ENCODE results near the gene KCNH8. TPM values are rescaled to one million over a fixed set of nuclear protein-coding genes. Genes with fewer than 3 reads are reported as not detected.

The KCNH8 gene
- total RNA-seq, 1 experiment from 2014 or later: 0.12 TPM

DNA sequence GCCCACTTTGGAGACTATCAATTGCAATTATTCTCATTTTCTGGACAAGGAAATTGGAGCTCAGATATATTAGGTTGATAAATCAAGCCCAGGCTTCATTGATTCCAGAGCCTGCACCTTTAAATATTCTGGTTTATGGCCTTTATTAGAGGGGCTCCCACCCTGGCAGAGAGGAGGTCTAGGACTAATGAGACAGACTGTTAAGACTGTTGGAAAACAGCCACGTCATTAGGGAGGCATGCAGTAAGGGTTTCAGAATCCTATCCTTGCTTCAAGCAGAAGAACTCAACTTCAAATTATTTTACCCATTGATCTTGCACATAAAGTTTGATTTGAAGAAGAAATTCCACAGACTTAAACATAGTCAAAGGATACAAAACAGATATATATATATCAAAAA lies 33.8 kb upstream of the KCNH8 start:
- no peaks in the 10 kb centered on the region for H3K9me2 ChIP-seq (ENCODE audit: insufficient read depth)
- H4K20me1 ChIP-seq (ENCODE audit: insufficient read depth): no peaks in the 10 kb centered on the region
- no peak overlapping the region for H3K4me3 ChIP-seq (replicated peaks in 1 of 2; ENCODE audit: low read depth in 1 of 2, low read length in 2 of 2)
- ChIA-PET RAD21 (ENCODE audit: low non-redundant PET in 1 of 2, low total read pairs in 2 of 2, uncharacterized antibody in 2 of 2, unreplicated experiment in 2 of 2) (no interaction called here), CTCF (no interaction called here), POLR2A (no interaction called here)
- H3K9me3 ChIP-seq (ENCODE audit: control insufficient read depth in 1 of 2, insufficient read depth in 1 of 2, low read depth in 1 of 2, low read length in 2 of 2): peaks cover 3 to 7% of the 10 kb centered on the region in 2 experiments; a peak in 2 of 4 replicates
- no peaks in the 10 kb centered on the region for H3K36me3 ChIP-seq (ENCODE audit: control insufficient read depth in 1 of 2, insufficient read depth in 2 of 2, low read length in 2 of 2)
- no peak overlapping the region for H3K9ac ChIP-seq (ENCODE audit: low read length)
- no peak for ATAC-seq
- no peak overlapping the region for H3K4me2 ChIP-seq (ENCODE audit: low read length)
- intact Hi-C loops (cut with micrococcal nuclease): no loop called here
- H2AFZ ChIP-seq (ENCODE audit: low read depth, low read length, poor library complexity, severe bottlenecking): no peak overlapping the region
- TF ChIP-seq YY1 (IDR thresholded peaks at IDR 0.05; ENCODE audit: extremely low read depth, insufficient replicate concordance, low read depth, low read length) (no peak), ZNF274 (IDR thresholded peaks at IDR 0.05; ENCODE audit: low read depth, low read length) (no peak), ELF1 (IDR thresholded peaks at IDR 0.05; ENCODE audit: borderline replicate concordance, low read depth) (no peak), ZBTB33 (IDR thresholded peaks at IDR 0.05; ENCODE audit: extremely low read depth, insufficient replicate concordance, low read length) (no peak), ZFX (IDR thresholded peaks at IDR 0.05) (no peak)
- TF ChIP-seq, protein P1, sequence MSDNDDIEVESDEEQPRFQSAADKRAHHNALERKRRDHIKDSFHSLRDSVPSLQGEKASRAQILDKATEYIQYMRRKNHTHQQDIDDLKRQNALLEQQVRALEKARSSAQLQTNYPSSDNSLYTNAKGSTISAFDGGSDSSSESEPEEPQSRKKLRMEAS (IDR thresholded peaks at IDR 0.05): no peak
- TF ChIP-seq, protein P2, sequence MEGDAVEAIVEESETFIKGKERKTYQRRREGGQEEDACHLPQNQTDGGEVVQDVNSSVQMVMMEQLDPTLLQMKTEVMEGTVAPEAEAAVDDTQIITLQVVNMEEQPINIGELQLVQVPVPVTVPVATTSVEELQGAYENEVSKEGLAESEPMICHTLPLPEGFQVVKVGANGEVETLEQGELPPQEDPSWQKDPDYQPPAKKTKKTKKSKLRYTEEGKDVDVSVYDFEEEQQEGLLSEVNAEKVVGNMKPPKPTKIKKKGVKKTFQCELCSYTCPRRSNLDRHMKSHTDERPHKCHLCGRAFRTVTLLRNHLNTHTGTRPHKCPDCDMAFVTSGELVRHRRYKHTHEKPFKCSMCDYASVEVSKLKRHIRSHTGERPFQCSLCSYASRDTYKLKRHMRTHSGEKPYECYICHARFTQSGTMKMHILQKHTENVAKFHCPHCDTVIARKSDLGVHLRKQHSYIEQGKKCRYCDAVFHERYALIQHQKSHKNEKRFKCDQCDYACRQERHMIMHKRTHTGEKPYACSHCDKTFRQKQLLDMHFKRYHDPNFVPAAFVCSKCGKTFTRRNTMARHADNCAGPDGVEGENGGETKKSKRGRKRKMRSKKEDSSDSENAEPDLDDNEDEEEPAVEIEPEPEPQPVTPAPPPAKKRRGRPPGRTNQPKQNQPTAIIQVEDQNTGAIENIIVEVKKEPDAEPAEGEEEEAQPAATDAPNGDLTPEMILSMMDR (IDR thresholded peaks at IDR 0.05 in 2 of 3, conservative IDR thresholded peaks at IDR 0.05 in 1 of 3; ENCODE audit: borderline replicate concordance in 1 of 3, insufficient read depth in 1 of 3, low read depth in 2 of 3, low read length in 2 of 3): no peak
- TF ChIP-seq, protein P3, sequence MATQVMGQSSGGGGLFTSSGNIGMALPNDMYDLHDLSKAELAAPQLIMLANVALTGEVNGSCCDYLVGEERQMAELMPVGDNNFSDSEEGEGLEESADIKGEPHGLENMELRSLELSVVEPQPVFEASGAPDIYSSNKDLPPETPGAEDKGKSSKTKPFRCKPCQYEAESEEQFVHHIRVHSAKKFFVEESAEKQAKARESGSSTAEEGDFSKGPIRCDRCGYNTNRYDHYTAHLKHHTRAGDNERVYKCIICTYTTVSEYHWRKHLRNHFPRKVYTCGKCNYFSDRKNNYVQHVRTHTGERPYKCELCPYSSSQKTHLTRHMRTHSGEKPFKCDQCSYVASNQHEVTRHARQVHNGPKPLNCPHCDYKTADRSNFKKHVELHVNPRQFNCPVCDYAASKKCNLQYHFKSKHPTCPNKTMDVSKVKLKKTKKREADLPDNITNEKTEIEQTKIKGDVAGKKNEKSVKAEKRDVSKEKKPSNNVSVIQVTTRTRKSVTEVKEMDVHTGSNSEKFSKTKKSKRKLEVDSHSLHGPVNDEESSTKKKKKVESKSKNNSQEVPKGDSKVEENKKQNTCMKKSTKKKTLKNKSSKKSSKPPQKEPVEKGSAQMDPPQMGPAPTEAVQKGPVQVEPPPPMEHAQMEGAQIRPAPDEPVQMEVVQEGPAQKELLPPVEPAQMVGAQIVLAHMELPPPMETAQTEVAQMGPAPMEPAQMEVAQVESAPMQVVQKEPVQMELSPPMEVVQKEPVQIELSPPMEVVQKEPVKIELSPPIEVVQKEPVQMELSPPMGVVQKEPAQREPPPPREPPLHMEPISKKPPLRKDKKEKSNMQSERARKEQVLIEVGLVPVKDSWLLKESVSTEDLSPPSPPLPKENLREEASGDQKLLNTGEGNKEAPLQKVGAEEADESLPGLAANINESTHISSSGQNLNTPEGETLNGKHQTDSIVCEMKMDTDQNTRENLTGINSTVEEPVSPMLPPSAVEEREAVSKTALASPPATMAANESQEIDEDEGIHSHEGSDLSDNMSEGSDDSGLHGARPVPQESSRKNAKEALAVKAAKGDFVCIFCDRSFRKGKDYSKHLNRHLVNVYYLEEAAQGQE (IDR thresholded peaks at IDR 0.05; ENCODE audit: low read depth): no peak
- no peaks in the 10 kb centered on the region for H3K79me2 ChIP-seq (ENCODE audit: insufficient read depth, low read length)
- no peaks in the 10 kb centered on the region for H3K27me3 ChIP-seq (ENCODE audit: insufficient read depth, low read length)
- no peak for DNase-seq (ENCODE audit: low read depth, low spot score)
- H3K4me1 ChIP-seq (ENCODE audit: control insufficient read depth in 1 of 2, insufficient read depth in 2 of 2, low read length in 2 of 2): no peaks in the 10 kb centered on the region
- no peak overlapping the region for H3K27ac ChIP-seq (ENCODE audit: low read depth, low read length)
- no TSS peak for BruUV-seq (replicated peaks)

All from HCT116 (cell line).